SK-N-SH treated with all-trans-retinoic acid at 6 μM for 48 hours (cell line): ENCODE results near the gene STAC2.

Experiments used
- ARNTL ChIP-seq: fragments of 450-650 bp; formaldehyde crosslinking; IDR thresholded peaks from 2 replicates; pipeline ENCODE4 v1.5.0; 2020; ENCODE audit warnings: low read depth, mild to moderate bottlenecking, moderate library complexity, borderline replicate concordance
- BACH2 ChIP-seq: fragments of 250-450 bp; sonication (Bioruptor Pico); IDR thresholded peaks from 2 replicates; pipeline ENCODE4 v1.9.0; 2021; ENCODE audit warnings: mild to moderate bottlenecking, borderline replicate concordance
- RARB ChIP-seq: fragments of 250-450 bp; sonication (Bioruptor Pico); IDR thresholded peaks from 2 replicates; pipeline ENCODE4 v1.8.0; 2021; ENCODE audit warnings: mild to moderate bottlenecking, moderate library complexity
- SNAI2 ChIP-seq: fragments of 250-450 bp; sonication (Bioruptor Pico); IDR thresholded peaks from 2 replicates; pipeline ENCODE4 v1.5.0; 2020; ENCODE audit warnings: mild to moderate bottlenecking, moderate library complexity
- ZFP3 ChIP-seq: fragments of 250-450 bp; sonication (Bioruptor Pico); IDR thresholded peaks from 2 replicates; pipeline ENCODE4 v1.5.0; 2020; ENCODE audit warnings: mild to moderate bottlenecking, moderate library complexity
- ZNF8 ChIP-seq: fragments of 450-650 bp; formaldehyde crosslinking; IDR thresholded peaks from 2 replicates; pipeline ENCODE4 v1.5.0; 2020; ENCODE audit warnings: mild to moderate bottlenecking, moderate library complexity
- TF ChIP-seq, protein P1 (sequence below): fragments of 250-450 bp; sonication (Bioruptor Pico); IDR thresholded peaks from 2 replicates; pipeline ENCODE4 v1.8.0; 2020; ENCODE audit warnings: mild to moderate bottlenecking, moderate library complexity, borderline replicate concordance
- TF ChIP-seq, protein P2 (sequence below): fragments of 250-450 bp; sonication (Bioruptor Pico); IDR thresholded peaks from 2 replicates; pipeline ENCODE4 v1.5.1; 2020; ENCODE audit warnings: low read depth, mild to moderate bottlenecking, moderate library complexity
- TF ChIP-seq, protein P3 (sequence below): fragments of 250-450 bp; sonication (Bioruptor Pico); IDR thresholded peaks from 2 replicates; pipeline ENCODE4 v1.8.0; 2021; ENCODE audit warnings: low read depth, mild to moderate bottlenecking, moderate library complexity, borderline replicate concordance

DNA sequence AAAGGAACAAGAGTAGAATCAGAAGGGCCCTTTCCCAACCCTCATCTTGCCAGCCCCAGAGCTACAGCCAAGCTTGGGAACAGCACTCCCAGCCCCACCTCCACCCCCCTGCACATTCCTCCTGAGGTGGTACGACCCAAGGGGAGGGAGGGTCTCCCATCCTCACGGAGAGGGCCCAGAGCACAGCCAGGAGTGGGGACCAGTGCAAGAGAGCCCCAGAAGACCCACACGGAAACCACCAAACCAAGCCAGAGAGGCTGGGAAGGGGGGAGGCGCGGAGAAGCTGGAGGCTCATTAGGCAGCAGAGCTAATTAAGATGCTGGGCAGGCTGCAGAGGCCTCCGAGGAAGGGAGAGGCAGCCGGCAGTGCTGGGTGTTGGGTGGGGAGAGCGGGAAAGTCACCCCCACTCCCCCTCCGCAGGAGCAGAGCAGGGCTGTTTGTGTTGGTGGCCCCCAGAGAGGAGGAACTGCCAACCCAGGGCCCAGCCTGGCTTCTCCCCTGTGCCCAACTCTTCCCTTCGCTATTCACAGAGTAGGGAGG, 30.7 kb downstream of the STAC2 start:
- TF ChIP-seq SNAI2 (CRISPR knock-in tag) = no peak
- TF ChIP-seq, protein P1, sequence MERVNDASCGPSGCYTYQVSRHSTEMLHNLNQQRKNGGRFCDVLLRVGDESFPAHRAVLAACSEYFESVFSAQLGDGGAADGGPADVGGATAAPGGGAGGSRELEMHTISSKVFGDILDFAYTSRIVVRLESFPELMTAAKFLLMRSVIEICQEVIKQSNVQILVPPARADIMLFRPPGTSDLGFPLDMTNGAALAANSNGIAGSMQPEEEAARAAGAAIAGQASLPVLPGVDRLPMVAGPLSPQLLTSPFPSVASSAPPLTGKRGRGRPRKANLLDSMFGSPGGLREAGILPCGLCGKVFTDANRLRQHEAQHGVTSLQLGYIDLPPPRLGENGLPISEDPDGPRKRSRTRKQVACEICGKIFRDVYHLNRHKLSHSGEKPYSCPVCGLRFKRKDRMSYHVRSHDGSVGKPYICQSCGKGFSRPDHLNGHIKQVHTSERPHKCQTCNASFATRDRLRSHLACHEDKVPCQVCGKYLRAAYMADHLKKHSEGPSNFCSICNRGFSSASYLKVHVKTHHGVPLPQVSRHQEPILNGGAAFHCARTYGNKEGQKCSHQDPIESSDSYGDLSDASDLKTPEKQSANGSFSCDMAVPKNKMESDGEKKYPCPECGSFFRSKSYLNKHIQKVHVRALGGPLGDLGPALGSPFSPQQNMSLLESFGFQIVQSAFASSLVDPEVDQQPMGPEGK (CRISPR knock-in tag) = no peak
- no peak for TF ChIP-seq RARB (CRISPR knock-in tag)
- no peak for TF ChIP-seq ZNF8 (CRISPR knock-in tag)
- TF ChIP-seq, protein P2, sequence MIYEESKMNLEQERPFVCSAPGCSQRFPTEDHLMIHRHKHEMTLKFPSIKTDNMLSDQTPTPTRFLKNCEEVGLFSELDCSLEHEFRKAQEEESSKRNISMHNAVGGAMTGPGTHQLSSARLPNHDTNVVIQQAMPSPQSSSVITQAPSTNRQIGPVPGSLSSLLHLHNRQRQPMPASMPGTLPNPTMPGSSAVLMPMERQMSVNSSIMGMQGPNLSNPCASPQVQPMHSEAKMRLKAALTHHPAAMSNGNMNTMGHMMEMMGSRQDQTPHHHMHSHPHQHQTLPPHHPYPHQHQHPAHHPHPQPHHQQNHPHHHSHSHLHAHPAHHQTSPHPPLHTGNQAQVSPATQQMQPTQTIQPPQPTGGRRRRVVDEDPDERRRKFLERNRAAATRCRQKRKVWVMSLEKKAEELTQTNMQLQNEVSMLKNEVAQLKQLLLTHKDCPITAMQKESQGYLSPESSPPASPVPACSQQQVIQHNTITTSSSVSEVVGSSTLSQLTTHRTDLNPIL (CRISPR knock-in tag) = no peak
- TF ChIP-seq BACH2 (CRISPR knock-in tag) = no peak
- TF ChIP-seq ARNTL (CRISPR knock-in tag) = no peak
- TF ChIP-seq, protein P3, sequence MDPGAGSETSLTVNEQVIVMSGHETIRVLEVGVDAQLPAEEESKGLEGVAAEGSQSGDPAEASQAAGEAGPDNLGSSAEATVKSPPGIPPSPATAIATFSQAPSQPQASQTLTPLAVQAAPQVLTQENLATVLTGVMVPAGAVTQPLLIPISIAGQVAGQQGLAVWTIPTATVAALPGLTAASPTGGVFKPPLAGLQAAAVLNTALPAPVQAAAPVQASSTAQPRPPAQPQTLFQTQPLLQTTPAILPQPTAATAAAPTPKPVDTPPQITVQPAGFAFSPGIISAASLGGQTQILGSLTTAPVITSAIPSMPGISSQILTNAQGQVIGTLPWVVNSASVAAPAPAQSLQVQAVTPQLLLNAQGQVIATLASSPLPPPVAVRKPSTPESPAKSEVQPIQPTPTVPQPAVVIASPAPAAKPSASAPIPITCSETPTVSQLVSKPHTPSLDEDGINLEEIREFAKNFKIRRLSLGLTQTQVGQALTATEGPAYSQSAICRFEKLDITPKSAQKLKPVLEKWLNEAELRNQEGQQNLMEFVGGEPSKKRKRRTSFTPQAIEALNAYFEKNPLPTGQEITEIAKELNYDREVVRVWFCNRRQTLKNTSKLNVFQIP = no peak
- no peak for TF ChIP-seq ZFP3 (CRISPR knock-in tag)
